AG04450 (cell line): Measurements from ENCODE around the gene TANC1. TPM values are rescaled to one million over a fixed set of nuclear protein-coding genes. Genes with fewer than 3 reads are reported as not detected.
A peak's percentile ranks its signal among the peaks of the same experiment; 100 is the strongest.

ENCODE experiments used
- CTCF ChIA-PET: fragments of 300-600, 350-600 bp; formaldehyde crosslinking; extraction: SDS; loops from one replicate; lab custom pipeline; 2022; ENCODE audit warnings: antibody characterized with exemption, inconsistent platforms; lab: Charles Lee
- POLR2A ChIA-PET: fragments of 350-600 bp; formaldehyde crosslinking; extraction: SDS; loops from one replicate; lab custom pipeline; 2021; ENCODE audit warnings: antibody characterized with exemption, inconsistent platforms; lab: Yijun Ruan, JAX
- DNase-seq: peaks from one replicate; pipeline ENCODE4 v3.0.0-alpha.2; 2011; ENCODE audit warnings: low read depth, low spot score
- H3K27ac ChIP-seq: one replicate; pipeline ENCODE4 v1.5.1; 2012; ENCODE audit warnings: low read depth, low read length, control low read depth
- H3K27me3 ChIP-seq: one replicate; pipeline ENCODE4 v1.6.0; 2012; ENCODE audit warnings: low read length; ENCODE audit not compliant: control insufficient read depth, insufficient read depth
- H3K4me3 ChIP-seq: 2 replicates; pipeline ENCODE4 v1.5.1; 2011; ENCODE audit warnings: mild to moderate bottlenecking, low read depth, low read length, control low read depth
- H3K9me3 ChIP-seq: 2 replicates; pipeline ENCODE4 v1.5.1; 2012; ENCODE audit warnings: low read length; ENCODE audit not compliant: control insufficient read depth, insufficient read depth
- polyA plus RNA-seq: library from polyadenylated mRNA; depleted of rRNA; stranded (reverse); fragments of >200 nt; gene quantifications from 2 replicates; pipeline ENCODE4 v1.2.3, GENCODE V29; 2011
- TF ChIP-seq, protein P1 (sequence below): IDR thresholded peaks from 2 replicates; pipeline ENCODE4 v1.5.1; 2011; ENCODE audit warnings: low read depth, low read length, control low read depth, inconsistent platforms

The TANC1 gene
- polyA plus RNA-seq, 1 experiment: 28.0 TPM

- ChIA-PET POLR2A (no interaction called here), CTCF (interaction anchor here (3.5 kb wide), 1 partner anchor 20 kb away, joined by 17 read pairs; no protein-coding TSS in a partner anchor)
- Histone ChIP-seq H3K27ac (no peak overlapping the region), H3K27me3 (no peaks in the 10 kb centered on the region), H3K9me3 (peaks cover 8% of the 10 kb centered on the region), H3K4me3 (no peak overlapping the region)
- TF ChIP-seq, protein P1, sequence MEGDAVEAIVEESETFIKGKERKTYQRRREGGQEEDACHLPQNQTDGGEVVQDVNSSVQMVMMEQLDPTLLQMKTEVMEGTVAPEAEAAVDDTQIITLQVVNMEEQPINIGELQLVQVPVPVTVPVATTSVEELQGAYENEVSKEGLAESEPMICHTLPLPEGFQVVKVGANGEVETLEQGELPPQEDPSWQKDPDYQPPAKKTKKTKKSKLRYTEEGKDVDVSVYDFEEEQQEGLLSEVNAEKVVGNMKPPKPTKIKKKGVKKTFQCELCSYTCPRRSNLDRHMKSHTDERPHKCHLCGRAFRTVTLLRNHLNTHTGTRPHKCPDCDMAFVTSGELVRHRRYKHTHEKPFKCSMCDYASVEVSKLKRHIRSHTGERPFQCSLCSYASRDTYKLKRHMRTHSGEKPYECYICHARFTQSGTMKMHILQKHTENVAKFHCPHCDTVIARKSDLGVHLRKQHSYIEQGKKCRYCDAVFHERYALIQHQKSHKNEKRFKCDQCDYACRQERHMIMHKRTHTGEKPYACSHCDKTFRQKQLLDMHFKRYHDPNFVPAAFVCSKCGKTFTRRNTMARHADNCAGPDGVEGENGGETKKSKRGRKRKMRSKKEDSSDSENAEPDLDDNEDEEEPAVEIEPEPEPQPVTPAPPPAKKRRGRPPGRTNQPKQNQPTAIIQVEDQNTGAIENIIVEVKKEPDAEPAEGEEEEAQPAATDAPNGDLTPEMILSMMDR: no peak
- DNase-seq: no peak
Observed at GRCh38 chr2:159098921-159099411, 130.5 kb downstream of the TANC1 start.

GRCh38 chr2:159101755-159102489 is 133.5 kb downstream of the TANC1 start:
- Histone ChIP-seq H3K9me3 (no peaks in the 10 kb centered on the region; the same call in 1 of the 2 replicates), H3K4me3 (no peak overlapping the region), H3K27ac (no peak overlapping the region), H3K27me3 (no peaks in the 10 kb centered on the region)
- no peak for DNase-seq
- CTCF ChIA-PET: interaction anchor here (3.5 kb wide), 1 partner anchor 17 kb away, joined by 17 read pairs; no protein-coding TSS in a partner anchor
- TF ChIP-seq, protein P1: no peak
- POLR2A ChIA-PET: no interaction called here

- H3K4me3 ChIP-seq: no peak overlapping the region
- no peak for DNase-seq
- H3K27me3 ChIP-seq: no peaks in the 10 kb centered on the region
- POLR2A ChIA-PET: no interaction called here
- peak overlapping the region; percentile 31 for H3K27ac ChIP-seq
- no peaks in the 10 kb centered on the region; the same call in 1 of the 2 replicates for H3K9me3 ChIP-seq
- TF ChIP-seq, protein P1: no peak
- CTCF ChIA-PET: interaction anchor here (1.1 kb wide), 1 partner anchor 15 kb away, joined by 6 read pairs; no protein-coding TSS in a partner anchor
Observed at GRCh38 chr2:159103411-159103810, 135.0 kb downstream of the TANC1 start.

DNA sequence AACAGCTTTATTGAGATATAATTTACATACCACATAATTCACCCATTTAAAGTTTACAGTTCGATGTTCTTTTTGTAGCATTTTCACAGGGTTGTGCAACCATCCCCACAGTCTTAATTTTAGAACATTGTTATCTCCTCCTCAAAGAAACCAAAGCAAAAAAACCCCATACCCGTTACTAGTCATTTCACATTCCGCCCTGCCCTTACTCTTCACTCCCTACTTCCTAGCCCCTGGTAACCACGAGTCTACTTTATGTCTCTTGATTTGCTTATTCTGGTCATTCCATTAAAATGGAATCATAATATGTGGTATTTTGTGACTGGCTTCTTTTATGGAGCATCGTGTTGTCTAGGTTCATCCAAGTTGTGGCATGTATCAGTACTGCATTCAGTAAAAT is 137.7 kb downstream of the TANC1 start:
- ChIA-PET CTCF (interaction anchor here (2.0 kb wide), 1 partner anchor 13 kb away, joined by 15 read pairs; no protein-coding TSS in a partner anchor), POLR2A (no interaction called here)
- H3K9me3 ChIP-seq: no peaks in the 10 kb centered on the region; the same call in 1 of the 2 replicates
- TF ChIP-seq, protein P1: no peak
- no peaks in the 10 kb centered on the region for H3K27me3 ChIP-seq
- no peak for DNase-seq
- H3K4me3 ChIP-seq: no peak overlapping the region
- no peak overlapping the region for H3K27ac ChIP-seq
